ENCODE data around the gene EEFSEC. TPM values are rescaled to one million over a fixed set of nuclear protein-coding genes. Genes with fewer than 3 reads are reported as not detected.

EEFSEC gene
- total RNA-seq, 1 donor from 2014 or later = 5.7 TPM

DNA sequence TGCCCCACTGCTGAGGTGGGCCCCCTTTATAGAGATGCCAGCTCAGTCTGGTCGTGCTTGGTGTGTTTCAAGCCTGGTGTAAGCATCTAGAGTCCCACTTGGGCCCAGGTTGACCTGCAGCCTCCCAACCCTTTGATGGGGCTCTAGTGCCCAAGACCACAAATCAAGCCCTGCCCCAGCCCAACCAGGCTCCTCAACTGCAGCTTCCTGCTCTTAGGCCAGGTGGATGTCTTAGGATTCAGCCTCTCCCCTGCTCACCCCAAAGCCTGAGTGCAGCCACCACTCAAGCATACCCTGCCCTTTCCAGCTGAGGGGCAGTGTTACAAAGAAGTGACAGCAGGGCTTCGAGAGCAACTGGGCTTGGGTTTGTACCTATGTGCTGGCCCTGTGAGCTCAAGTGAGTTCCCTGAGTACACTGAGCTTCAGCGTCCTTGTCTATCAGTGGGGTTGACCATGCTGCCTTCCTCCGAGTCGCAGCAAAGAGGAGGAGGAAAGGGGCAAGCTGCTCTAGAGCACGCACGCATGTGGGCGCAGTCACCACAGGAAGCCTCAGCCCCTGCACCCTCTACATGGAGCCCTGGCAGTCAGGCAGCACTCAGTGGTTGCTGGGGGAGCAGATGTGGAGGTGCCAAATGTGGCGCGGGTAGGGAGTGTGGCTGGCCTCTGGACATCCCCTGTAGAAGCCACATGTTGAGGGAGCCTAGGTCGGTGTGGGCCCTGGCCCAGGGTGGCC is 120.7 kb downstream of the EEFSEC start:
- DNase-seq = no peak

DNA sequence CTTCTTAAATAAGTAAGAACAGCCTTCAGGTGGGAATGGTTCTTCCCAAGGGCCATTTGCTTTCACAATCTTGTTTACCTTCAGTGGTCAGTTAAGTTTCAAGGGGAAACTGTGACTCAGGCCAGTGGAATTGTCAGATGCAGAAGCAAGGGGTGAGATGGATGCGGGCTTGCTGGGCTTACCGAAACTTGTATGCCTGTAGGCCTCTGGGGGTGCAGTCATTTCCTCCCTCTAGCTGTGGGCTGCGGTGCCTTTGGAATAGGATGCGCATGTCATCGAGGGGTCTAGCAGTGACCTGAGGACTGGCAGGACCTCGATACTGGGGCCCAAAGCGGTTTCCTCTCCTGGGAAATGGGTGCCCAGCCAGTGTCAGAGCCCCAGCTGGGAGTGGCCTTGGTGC is 121.6 kb downstream of the EEFSEC start:
- DNase-seq = no peak

DNA sequence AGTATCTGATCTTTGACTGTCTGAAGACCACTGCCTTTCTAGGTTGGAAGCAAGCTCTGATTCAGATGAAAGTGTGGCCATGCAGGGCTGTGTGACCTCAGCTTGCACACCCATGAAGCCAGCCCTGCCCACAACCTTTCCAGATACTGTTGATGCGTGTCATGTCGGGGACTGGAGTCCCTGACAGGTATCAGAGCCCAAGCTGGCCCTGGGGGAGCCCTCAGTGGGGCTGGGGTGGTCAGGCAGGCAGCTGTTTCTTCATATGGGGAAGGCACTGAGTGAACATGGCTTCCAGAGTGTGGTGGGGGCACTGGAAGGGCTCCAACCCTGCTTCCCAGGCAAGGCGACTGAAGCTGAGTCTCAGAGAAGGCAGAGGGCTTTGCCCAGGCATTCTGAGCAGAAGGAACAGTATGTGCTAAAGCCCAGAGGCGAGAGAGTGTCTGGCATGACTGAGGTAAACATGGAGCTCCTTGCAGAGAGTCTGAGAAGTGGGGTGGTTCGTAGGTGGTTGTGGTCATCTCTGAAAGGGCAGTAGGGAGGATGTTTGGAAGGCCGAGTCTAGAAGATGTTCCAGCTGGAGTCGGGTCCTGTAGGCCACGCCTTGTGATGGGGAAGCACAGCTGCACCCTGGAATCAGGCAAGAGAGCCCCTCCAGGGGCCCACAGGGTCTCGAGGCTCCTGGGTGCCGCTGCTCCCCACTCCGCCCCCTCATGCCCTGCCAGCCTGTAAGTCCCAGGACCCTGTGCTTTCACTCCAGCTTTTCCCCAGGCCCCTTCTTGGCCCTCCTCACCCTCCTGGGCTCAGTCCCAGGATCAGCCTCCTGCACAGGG is 122.2 kb downstream of the EEFSEC start:
- no peak for DNase-seq

DNA sequence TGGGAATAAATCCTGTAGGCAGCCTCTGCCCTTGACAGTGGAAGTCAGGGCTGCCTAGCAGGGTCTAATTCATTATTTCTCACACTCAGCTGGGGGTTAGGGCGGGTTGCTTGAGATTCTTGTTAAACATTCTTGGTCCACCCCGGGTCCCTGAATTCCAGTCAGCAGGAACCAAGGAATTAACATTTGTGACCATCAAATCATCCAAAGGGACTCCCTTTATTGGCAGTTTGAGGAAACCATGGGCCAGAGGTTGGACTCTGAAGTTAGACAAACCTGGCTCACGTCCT is 122.8 kb downstream of the EEFSEC start:
- no peak for DNase-seq

DNA sequence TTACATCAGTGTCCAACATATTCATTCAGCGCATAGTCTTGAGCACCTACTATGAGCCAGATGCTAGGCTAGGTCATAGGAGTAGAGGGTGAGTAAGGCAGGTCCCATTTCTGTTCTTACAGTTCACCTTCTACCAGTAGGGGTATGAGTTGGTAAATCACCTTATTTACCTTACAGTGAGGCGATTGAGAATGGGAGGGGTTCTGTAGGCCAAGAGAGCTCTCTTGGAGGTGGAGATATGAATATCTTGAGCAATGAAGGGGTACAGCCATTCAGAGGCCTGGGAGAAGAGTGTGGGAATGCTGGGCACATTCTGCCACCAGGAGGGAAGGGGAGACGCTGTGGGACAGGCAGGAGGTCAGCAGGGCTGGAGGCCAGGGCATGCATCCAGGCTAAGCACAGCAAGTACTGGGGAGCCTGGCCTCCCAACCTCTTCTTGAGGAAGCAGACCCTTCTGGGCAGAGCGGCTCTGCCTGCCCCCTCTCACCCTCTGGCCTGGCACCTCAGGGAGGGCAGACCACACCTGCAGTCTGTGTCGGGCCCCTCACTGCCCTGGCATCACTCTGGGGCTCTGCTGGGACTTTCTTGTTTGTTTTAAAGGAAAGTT is 123.4 kb downstream of the EEFSEC start:
- DNase-seq = no peak

DNA sequence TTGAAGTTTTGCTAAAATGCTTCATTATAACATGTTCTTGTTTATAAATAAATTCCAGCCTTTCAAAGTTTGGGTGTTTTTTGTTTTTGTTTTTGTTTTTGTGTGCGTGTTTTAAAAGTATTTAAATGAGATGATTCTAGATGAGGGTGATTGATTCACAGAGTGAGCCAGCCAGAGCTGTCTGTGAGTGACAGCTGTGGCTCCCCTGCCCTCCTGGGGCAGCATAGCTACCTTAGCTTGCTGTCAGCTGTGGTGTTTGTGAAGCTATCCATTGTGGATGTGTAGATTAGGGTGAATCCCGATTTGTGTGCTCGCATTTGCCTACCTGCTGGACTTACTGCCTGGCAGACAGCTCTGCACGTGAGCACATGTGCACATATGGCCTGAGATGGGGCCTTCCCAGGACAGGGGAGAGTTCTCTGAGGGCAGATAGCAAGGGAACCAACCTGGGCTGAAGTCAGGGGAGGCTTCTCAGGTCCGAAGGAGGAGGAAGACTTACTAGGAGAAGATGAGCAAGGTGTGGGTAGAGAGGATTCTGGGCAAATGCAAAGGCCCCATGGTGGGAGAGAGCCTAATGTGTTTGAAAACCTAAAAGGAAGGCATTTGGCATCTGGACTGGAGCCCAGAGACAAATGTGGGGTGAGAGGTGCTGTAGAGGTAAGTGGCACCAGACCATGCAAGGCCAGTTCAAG is 124.2 kb downstream of the EEFSEC start:
- DNase-seq = no peak

DNA sequence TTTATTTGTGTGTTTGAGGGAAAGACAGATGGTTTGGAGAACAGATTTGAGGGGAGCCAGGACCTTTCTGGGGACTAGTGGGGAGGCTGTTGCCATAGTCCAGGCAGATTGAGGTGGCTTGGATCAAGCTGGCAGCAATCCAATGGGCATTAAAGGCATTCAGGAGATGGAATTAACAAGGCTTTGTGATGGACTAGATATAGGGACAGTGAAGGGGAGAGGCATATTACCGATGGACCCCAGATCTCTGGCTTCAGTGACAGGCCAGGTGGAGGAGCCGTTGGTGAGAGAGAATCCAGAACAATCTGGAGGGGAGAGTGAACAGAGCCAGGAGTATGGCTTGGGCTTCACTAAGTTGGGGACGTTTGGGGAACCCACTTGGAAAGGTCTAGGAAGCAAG is 124.8 kb downstream of the EEFSEC start:
- DNase-seq = no peak

DNA sequence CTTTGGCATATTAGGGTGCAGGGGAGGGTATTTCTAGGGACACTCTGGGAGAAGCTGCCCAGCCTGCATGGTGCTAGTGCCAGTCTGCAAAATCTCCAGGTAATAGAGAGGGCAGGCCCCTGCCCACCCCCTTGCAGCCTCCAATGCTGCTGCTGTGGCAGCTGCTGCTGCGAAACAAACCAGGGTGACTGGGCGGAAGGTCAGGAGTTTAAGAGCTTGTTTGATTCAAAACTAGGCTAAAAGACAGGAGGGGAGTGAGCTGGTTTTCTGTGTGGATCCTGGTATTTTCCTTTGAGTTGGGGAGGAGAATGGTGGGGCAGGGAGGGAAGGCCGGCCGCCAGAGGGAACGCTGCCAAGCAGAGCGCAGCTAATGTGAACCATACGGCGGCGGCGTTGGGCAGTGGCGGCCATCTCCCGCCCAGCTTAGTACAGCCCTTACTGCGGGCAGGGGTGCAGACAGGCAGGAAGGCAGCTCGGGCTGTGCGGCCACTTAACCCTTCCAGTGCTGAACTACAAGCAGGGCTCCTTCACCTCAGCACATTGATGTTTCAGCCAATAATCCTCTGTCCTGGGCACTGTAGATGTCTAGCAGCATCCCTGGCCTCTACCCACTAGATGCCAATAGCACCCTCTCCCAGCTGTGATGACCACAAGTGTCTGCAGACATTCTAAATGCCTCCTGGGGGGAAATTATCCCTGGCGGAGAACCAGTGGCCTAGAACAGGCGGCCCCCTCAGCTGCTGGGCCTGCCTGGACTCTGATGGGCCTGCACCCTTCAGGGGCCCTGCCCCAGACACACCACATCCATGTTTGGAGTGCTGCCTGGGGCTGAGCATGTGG is 125.7 kb downstream of the EEFSEC start:
- peak; percentile 51 for DNase-seq

DNA sequence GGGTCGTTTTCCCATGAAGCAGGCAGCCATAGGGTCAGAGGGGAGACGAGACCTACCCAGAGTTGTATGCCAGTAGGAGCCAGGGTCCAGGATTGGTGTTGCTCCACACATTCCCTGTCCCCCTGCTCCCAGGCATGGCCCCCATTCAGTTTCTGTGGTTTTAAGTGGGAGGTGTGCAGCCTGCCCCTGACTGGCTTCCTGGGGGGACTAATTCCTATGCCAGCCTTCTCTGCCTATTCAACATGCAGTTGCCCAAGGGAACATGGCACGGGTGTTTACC is 126.3 kb downstream of the EEFSEC start:
- no peak for DNase-seq

DNA sequence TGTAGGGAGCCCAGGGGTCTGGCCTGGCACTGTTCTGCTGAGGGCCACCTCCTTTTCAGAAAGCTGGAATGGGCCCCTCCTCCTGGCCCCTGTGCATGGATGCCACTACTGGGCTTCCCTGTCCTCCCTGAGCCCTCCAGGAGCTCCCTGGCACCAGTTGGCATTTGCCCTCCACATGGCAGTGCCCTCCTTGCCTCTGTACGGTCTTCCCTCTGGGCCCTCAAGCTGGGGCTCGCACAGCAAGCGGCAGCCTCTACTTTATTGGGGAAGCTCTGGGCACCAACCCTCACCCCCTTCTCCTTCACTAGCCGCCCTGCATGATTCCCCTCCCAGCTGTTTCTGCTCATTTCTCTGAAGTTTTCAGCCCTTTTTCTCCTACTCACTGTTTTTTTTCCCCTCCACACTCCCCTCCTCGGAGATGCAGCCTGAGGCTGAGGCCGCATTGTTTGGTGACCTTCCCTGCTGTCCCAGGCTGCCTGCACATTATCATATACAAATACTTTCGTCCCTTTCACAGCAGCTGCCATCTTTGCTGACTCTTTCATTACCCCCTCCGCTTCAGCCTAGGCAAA is 127.3 kb downstream of the EEFSEC start:
- no peak for DNase-seq

DNA sequence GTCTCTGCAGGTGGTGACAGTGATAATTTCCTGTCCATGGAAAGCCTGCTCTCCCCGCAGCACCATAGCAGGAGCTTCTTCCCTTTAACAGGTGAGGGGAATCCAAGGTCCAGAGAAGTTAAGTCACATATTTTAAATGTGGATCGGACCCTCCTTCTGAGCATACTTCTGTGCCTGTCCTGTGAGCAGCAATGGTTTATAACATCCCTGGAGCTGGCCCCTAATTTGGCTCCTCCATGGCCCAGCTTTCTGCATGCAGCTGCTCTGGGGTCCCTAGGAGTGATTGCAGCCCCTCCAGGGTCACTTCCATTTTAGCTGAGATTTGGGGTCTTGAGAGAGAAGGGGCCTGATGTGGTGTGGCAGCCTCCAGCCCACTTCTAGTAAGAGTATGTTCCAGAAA is 127.8 kb downstream of the EEFSEC start:
- no peak for DNase-seq

DNA sequence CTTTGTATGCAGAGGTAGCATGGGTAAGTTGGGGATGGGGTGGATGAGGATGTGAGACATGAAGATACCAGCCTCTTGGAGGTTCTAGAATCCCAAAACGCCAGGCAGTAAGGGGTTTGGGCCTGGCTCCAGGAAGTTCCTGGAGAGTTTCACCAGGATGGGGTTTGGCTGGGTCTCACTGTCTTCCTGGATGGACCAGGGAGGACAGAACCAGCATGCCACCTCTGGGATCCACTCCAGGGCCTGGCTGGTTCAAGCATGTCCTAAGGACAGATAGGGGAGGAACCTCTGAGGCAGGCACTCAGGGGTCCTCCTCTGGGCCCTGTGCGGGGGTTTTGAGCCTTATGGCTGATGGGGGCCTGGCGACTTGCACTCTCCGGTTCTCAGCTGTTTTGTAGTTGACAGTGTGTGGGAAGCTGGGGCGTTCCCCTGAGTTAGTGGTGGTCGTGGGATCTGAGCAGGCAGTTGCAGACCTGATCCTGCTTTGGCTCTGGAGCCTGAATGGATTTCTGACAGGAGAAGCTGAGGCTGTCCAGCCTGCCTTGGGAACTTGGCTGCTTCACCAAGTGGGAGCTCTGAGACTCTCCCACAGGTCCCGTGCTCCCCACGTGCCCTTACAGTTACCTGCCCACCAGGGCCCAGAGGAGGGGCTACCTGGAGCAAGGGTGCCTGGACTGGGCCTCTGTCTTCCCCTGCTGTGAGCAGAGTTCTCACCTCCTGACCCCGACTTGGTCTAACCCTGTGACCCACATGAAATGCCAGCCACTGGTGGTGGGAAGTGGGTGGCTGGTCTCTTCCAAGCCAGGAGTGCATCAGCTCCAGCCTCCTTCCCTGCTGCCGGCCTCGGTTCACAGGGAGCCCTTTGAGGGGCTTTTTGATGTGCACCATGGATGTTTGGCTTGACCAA is 128.4 kb downstream of the EEFSEC start:
- no peak for DNase-seq

DNA sequence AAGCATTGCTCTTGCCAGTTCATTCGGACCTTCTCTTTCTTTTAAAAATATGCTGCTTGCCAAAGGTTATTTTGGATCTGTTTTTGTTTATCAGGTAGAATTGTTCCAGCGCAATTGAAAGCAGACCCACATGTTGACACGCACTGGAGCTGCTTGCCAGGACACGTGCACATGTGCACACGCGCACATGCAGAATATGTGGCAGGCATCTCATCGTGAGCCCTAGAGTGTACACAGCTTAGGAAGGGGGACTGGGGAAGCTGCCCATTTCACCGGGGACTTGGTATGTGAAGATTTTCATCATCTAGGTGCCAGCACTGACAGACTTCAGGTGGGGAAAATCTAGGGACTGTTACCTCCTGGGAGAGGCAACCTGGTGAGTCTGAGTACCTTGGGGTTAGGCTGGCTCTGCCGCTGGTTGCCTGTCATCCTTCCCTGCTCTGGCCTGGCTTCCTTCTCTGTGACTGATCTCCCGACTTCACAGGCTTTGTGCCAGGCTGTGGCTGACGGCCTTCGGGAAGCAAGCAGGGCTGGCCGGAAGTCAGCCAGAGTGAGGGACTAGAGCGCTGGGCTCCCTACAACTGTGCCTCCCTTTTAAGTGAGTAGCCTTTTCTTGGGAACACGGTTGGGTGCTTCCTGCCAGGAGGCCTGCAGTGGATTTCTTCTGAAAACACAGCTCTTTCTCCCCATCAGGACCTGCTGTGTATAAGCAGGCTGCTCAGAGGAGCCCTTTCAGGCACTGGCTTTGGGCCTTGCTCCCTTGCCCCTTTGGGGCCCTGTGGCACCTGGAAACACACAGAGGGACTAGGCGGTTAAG is 129.3 kb downstream of the EEFSEC start:
- DNase-seq = no peak

DNA sequence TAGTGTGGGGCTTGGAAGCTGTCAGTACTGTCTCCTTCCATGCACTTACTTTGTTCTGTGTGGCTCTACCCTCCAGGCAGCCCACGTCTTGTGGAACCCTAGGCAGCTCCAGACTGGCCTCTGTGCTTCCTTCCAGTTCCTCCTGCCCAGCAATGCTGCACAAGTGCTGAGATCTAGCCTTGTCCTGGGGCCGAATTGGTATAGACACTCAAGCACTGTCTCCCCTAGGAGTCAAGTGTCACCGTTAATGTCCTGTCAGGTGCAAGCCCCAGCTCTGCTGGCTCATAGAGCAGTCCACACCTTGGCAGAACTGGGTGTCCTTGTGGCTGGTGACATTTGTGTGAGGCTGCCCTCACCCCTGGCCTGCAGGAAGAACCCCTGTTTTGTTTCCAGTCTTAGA is 130.1 kb downstream of the EEFSEC start:
- no peak for DNase-seq

DNA sequence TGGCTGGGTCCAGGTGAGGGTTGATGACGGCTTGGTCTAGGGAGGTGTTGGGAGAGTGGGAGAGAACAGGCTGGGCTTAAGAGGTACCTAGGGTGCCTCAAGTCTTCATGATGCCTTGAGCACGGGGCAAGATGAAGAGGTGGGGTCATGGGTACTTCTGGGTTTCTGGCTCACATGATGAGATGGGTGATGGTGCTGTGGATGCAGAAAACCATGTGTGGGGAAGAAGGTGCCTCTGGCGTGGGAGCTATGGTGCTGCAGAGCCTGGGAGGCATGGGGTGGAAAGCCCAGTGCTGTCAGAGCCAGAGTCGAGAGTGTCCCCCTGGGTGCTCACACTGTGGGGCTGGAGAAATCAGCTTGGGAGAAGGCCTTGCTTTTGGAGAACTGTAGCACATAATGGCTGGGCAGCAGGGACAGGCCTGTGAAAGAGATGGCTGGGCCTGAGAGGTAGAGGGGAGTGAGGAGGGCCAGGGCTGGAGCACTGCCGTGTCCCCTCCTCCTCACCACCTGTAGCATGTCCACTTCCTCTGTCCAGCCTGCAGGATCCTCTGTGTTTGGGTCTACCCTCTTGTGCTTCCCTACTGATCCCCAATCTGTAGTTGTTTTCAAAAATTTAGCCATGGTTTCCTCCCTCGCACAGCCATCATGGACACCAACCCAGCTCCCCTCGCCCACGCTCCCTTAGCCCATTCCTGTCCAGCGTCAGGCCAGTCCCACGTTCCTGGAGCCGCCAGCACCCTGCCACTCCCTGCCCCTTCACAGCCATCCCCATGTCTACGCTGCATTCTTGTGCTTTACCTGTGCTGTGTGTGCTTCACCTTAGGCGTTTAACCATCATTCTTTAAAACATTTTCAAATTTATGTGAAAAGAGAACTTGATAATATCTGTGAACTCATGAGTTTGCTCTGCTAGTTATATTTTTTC is 132.0 kb downstream of the EEFSEC start:
- DNase-seq = no peak

DNA sequence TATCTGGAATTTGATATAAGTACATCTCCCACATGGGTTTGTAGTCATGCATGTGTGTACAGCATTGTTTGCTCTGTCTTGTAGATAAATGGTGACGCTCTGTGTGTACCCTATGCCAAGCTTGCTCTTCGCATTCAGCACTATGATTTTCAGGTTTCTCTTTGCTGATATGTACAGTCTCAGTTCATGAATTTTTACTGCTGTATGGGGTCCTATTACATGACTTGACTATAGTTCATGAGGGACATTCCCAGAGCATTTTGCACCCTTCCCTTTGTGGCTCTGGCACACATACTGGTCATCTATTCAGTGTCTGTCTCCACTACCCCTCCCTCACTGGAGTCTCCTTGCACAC is 132.7 kb downstream of the EEFSEC start:
- no peak for DNase-seq

DNA sequence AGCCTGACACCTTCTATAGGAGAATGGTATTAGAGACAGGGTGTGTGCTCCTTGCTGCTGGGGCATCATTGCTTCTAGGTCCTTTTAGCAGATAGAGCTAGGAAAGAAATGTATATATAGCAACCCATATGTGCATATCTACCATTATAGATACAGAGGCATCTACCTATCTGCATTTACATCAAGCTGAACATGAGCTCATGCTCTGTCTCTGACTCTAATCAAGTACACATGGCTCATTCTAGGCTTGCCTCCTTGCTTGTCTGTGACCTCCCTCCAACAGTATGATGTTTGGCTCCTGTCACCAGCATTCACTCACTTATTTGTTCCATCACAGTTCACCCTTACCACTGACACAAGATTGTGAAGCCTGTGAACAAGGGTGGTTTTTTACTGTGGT is 133.4 kb downstream of the EEFSEC start:
- DNase-seq = no peak

DNA sequence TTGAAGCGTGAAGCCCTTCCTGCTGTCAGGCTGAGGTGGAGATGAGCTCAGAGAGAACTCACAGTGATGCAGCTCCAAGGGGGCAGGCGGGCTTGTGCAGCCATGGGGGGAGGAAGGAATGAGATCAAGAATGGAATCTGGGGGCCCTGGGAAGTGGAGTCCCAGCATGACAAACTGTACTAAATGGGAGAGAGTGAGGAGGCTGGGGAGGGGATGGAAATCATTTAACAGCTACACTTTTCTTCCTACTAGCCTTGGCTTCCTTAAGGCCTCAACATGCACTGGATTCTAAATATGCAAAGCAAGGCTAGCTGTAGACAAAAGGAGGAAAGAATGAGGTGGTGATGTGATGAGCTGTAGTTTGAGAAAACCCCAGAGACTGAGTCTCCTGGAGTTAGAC is 133.9 kb downstream of the EEFSEC start:
- DNase-seq = no peak

DNA sequence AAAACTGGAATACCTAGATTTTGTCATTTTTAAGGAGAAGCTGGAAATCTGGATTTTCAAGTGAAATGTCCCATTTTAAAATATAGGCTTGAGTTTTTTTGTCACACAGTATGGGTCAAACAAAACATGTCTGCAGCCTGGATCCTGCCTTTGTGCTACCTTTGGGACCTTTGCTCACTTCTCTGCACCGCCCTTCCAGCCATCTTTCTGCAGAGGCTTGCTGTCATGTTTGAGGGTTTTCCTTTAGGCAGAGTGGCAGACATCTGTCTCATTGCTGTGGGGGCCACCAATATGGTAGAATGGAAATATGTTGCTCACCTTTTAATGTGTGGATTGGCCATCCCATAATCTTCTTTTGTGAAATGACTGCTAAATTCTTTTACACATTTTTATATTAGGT is 136.3 kb downstream of the EEFSEC start:
- DNase-seq = no peak

Data from skin of body (tissue), 2 donors.